Activated CD4-positive, alpha-beta T cell treated with anti-CD3 and anti-CD28 coated beads, Interleukin-2, amount 50 U/mL, for 4 hours (primary cell): Measurements from ENCODE around the gene ABHD5.

Experiments used
- DNase-seq, 2 experiments: peaks; one replicate each; pipeline ENCODE4 v3.0.0-alpha.2; 2020

Gene ABHD5

GRCh38 chr3:43686700-43687498 lies 3.8 kb upstream of the ABHD5 start:
- no peak for DNase-seq

- no peak for DNase-seq
Measured at GRCh38 chr3:43687499-43687811, 3.3 kb upstream of the ABHD5 start.

GRCh38 chr3:43688245-43688650 lies 2.5 kb upstream of the ABHD5 start:
- DNase-seq = no peak

GRCh38 chr3:43689166-43689565 lies 1.6 kb upstream of the ABHD5 start:
- DNase-seq = no peak

- no peak for DNase-seq
Measured at GRCh38 chr3:43689766-43690399, 855 bp upstream of the ABHD5 start.

- DNase-seq = peak; percentile 10 to 12
Measured at GRCh38 chr3:43691120-43691995, 620 bp downstream of the ABHD5 start.

GRCh38 chr3:43692085-43692855 lies 1.5 kb downstream of the ABHD5 start:
- DNase-seq = no peak

- DNase-seq = no peak
Measured at GRCh38 chr3:43692971-43693370, 2.2 kb downstream of the ABHD5 start.

GRCh38 chr3:43693594-43693993 lies 2.9 kb downstream of the ABHD5 start:
- no peak for DNase-seq

- no peak for DNase-seq
Measured at GRCh38 chr3:43695443-43695842, 4.7 kb downstream of the ABHD5 start.

- no peak for DNase-seq
Measured at GRCh38 chr3:43695863-43696262, 5.1 kb downstream of the ABHD5 start.

GRCh38 chr3:43696441-43696840 lies 5.7 kb downstream of the ABHD5 start:
- no peak for DNase-seq

GRCh38 chr3:43696881-43697280 lies 6.1 kb downstream of the ABHD5 start:
- DNase-seq = no peak

- DNase-seq = no peak
Measured at GRCh38 chr3:43699864-43700263, 9.1 kb downstream of the ABHD5 start.

GRCh38 chr3:43704697-43705096 lies 14.0 kb downstream of the ABHD5 start:
- DNase-seq = no peak

- no peak for DNase-seq
Measured at GRCh38 chr3:43706342-43706741, 15.6 kb downstream of the ABHD5 start.

- no peak for DNase-seq
Measured at GRCh38 chr3:43707266-43707665, 16.5 kb downstream of the ABHD5 start.

GRCh38 chr3:43707998-43708397 lies 17.3 kb downstream of the ABHD5 start:
- DNase-seq = no peak

GRCh38 chr3:43709022-43709421 lies 18.3 kb downstream of the ABHD5 start:
- DNase-seq = no peak

GRCh38 chr3:43710607-43711006 lies 19.9 kb downstream of the ABHD5 start:
- no peak for DNase-seq

- DNase-seq = no peak
Measured at GRCh38 chr3:43718296-43718695, 27.6 kb downstream of the ABHD5 start.

GRCh38 chr3:43723121-43723734 lies 32.5 kb downstream of the ABHD5 start:
- DNase-seq = no peak

- DNase-seq = no peak
Measured at GRCh38 chr3:43726521-43726920, 35.8 kb downstream of the ABHD5 start.
